HEK293 (cell line): ENCODE results near the gene SMIM26.

Experiments
- ZBTB20 ChIP-seq: fragments of 450-650 bp; formaldehyde crosslinking; IDR thresholded peaks from 2 replicates; pipeline ENCODE4 v1.5.1; 2016; ENCODE audit warnings: missing biosample characterization, missing genetic modification characterization
- ZIC2 ChIP-seq: fragments of 450-650 bp; formaldehyde crosslinking; IDR thresholded peaks from 2 replicates; pipeline ENCODE4 v1.5.1; 2016; ENCODE audit warnings: missing biosample characterization, missing genetic modification characterization
- ZNF169 ChIP-seq: fragments of 450-650 bp; formaldehyde crosslinking; IDR thresholded peaks from 2 replicates; pipeline ENCODE4 v1.5.1; 2016; ENCODE audit warnings: missing biosample characterization, missing genetic modification characterization
- ZNF274 ChIP-seq, 2 experiments: fragments of 200-500 bp in 1 of 2; fragments of 450-650 bp in 1 of 2; sonication (Bioruptor generic) in 1 of 2; formaldehyde crosslinking in 1 of 2; IDR thresholded peaks; 2 replicates each; pipeline versions ENCODE4 v1.5.1 to v1.6.1; 2014 to 2016; ENCODE audit warnings: borderline replicate concordance in 1 of 2, inconsistent platforms in 1 of 2, low read length in 1 of 2, missing biosample characterization in 1 of 2, missing genetic modification characterization in 1 of 2
- ZNF292 ChIP-seq: fragments of 450-650 bp; formaldehyde crosslinking; IDR thresholded peaks from 2 replicates; pipeline ENCODE4 v1.5.1; 2016; ENCODE audit warnings: low read depth, missing biosample characterization, missing genetic modification characterization, borderline replicate concordance
- ZNF701 ChIP-seq: fragments of 450-650 bp; formaldehyde crosslinking; IDR thresholded peaks from 2 replicates; pipeline ENCODE4 v1.5.1; 2016; ENCODE audit warnings: missing biosample characterization, missing genetic modification characterization
- TF ChIP-seq, protein P1 (sequence below): fragments of 450-650 bp; formaldehyde crosslinking; IDR thresholded peaks from 2 replicates; pipeline ENCODE4 v1.5.1; 2016; ENCODE audit warnings: missing biosample characterization, missing genetic modification characterization
- TF ChIP-seq, protein P2 (sequence below): fragments of 450-650 bp; formaldehyde crosslinking; IDR thresholded peaks from 2 replicates; pipeline ENCODE4 v1.5.1; 2017; ENCODE audit warnings: missing biosample characterization, mild to moderate bottlenecking, missing genetic modification characterization, moderate library complexity
- TF ChIP-seq, protein P3 (sequence below): fragments of 450-650 bp; formaldehyde crosslinking; IDR thresholded peaks from 2 replicates; pipeline ENCODE4 v1.5.1; 2016; ENCODE audit warnings: missing biosample characterization, missing genetic modification characterization

DNA sequence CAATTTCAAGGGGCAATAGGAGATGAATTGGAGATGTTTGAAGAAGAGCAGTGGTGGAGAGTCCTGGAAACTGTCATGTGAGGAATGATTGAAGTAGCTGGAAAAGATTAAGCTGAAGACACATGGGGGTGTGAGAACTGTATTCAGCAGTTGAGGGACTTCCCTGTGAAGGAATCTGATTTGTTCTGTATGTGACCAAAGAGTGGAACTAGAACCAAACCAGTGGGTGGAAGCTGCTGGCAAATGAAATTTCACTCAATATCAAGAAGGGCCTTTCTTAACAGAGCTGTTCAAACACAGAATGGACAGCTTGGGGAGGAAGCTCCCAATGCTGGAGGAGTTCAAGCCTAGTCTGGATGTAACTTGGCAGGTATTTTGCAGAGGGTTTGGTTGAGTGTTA lies 38.2 kb upstream of the SMIM26 start:
- TF ChIP-seq ZNF292: no peak
- no peak for TF ChIP-seq ZNF701
- TF ChIP-seq, protein P1, sequence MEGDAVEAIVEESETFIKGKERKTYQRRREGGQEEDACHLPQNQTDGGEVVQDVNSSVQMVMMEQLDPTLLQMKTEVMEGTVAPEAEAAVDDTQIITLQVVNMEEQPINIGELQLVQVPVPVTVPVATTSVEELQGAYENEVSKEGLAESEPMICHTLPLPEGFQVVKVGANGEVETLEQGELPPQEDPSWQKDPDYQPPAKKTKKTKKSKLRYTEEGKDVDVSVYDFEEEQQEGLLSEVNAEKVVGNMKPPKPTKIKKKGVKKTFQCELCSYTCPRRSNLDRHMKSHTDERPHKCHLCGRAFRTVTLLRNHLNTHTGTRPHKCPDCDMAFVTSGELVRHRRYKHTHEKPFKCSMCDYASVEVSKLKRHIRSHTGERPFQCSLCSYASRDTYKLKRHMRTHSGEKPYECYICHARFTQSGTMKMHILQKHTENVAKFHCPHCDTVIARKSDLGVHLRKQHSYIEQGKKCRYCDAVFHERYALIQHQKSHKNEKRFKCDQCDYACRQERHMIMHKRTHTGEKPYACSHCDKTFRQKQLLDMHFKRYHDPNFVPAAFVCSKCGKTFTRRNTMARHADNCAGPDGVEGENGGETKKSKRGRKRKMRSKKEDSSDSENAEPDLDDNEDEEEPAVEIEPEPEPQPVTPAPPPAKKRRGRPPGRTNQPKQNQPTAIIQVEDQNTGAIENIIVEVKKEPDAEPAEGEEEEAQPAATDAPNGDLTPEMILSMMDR: no peak
- TF ChIP-seq ZBTB20 (tag by site-specific recombination): no peak
- TF ChIP-seq, protein P2, sequence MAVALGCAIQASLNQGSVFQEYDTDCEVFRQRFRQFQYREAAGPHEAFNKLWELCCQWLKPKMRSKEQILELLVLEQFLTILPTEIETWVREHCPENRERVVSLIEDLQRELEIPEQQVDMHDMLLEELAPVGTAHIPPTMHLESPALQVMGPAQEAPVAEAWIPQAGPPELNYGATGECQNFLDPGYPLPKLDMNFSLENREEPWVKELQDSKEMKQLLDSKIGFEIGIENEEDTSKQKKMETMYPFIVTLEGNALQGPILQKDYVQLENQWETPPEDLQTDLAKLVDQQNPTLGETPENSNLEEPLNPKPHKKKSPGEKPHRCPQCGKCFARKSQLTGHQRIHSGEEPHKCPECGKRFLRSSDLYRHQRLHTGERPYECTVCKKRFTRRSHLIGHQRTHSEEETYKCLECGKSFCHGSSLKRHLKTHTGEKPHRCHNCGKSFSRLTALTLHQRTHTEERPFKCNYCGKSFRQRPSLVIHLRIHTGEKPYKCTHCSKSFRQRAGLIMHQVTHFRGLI (tag by site-specific recombination): no peak
- TF ChIP-seq, protein P3, sequence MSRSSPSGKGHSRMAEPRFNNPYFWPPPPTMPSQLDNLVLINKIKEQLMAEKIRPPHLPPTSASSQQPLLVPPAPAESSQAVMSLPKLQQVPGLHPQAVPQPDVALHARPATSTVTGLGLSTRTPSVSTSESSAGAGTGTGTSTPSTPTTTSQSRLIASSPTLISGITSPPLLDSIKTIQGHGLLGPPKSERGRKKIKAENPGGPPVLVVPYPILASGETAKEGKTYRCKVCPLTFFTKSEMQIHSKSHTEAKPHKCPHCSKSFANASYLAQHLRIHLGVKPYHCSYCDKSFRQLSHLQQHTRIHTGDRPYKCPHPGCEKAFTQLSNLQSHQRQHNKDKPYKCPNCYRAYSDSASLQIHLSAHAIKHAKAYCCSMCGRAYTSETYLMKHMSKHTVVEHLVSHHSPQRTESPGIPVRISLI (tag by site-specific recombination): no peak
- no peak for TF ChIP-seq ZNF274 (IDR thresholded peaks at IDR 0.05; ENCODE audit: low read length)
- no peak for TF ChIP-seq ZNF274 (tag by site-specific recombination; IDR thresholded peaks at IDR 0.05; ENCODE audit: borderline replicate concordance)
- TF ChIP-seq ZNF169 (tag by site-specific recombination): no peak
- TF ChIP-seq ZIC2 (tag by site-specific recombination): no peak
